Panc1 (cell line): Measurements from ENCODE around the gene SCAF11. TPM values are rescaled to one million over a fixed set of nuclear protein-coding genes. Genes with fewer than 3 reads are reported as not detected.

Experiments used
- ATAC-seq: fragments of 200-7000 bp; cut with Tn5 transposase; 2 replicates; pipeline ENCODE4 v1.9.1; 2020; ENCODE audit warnings: mild to moderate bottlenecking, moderate library complexity
- BruUV-seq: library from RNA; stranded (reverse); fragments of 400-500 nt; replicated peaks from 2 replicates; lab custom pipeline; 2021; lab: Mats Ljungman, UMichigan
- CTCF ChIA-PET: fragments of 300-600 bp; sonication (Branson Sonifier 250); formaldehyde crosslinking; loops from one replicate; lab custom pipeline; 2022; ENCODE audit warnings: antibody characterized with exemption; lab: Charles Lee
- POLR2A ChIA-PET: fragments of 300-600 bp; sonication (Branson Sonifier 250); formaldehyde crosslinking; loops from one replicate; lab custom pipeline; 2022; ENCODE audit warnings: antibody characterized with exemption; lab: Charles Lee
- DNase-seq: peaks from one replicate; pipeline ENCODE4 v3.0.0-alpha.2; 2010; ENCODE audit warnings: low read depth, low spot score
- H3K27ac ChIP-seq: 2 replicates; pipeline ENCODE4 v1.5.1; 2011; ENCODE audit warnings: mild to moderate bottlenecking, low read length, inconsistent platforms
- H3K27me3 ChIP-seq: fragments of 200-500 bp; sonication (Bioruptor generic); 2 replicates; pipeline ENCODE4 v1.6.0; 2014; ENCODE audit warnings: low read length, inconsistent platforms; ENCODE audit not compliant: control insufficient read depth, insufficient read depth
- H3K36me3 ChIP-seq: fragments of 200-500 bp; sonication (Bioruptor generic); 2 replicates; pipeline ENCODE4 v1.5.1; 2014; ENCODE audit warnings: inconsistent platforms, mild to moderate bottlenecking, low read length, moderate library complexity; ENCODE audit not compliant: control insufficient read depth, insufficient read depth
- H3K4me1 ChIP-seq: 2 replicates; pipeline ENCODE4 v1.5.1; 2011; ENCODE audit warnings: inconsistent platforms, mild to moderate bottlenecking, low read length, moderate library complexity; ENCODE audit not compliant: control insufficient read depth, insufficient read depth
- H3K4me3 ChIP-seq, 2 experiments: 2 replicates each; pipeline ENCODE4 v1.5.1; 2011 to 2012; ENCODE audit warnings: low read depth in 2 of 2, low read length in 2 of 2, mild to moderate bottlenecking in 2 of 2, inconsistent platforms in 1 of 2, moderate library complexity in 1 of 2
- H3K9me3 ChIP-seq: fragments of 200-500 bp; sonication (Bioruptor generic); 2 replicates; pipeline ENCODE4 v1.5.1; 2014; ENCODE audit warnings: low read depth, mild to moderate bottlenecking, inconsistent platforms, low read length, moderate library complexity; ENCODE audit not compliant: control insufficient read depth, insufficient read depth
- CTCF ChIP-seq: fragments of 450-650 bp; IDR thresholded peaks from 2 replicates; pipeline ENCODE4 v1.5.1; 2017; ENCODE audit warnings: mild to moderate bottlenecking
- POLR2AphosphoS5 ChIP-seq: IDR thresholded peaks from 2 replicates; pipeline ENCODE4 v1.6.1; 2012; ENCODE audit warnings: mild to moderate bottlenecking, low read depth, low read length, moderate library complexity
- REST ChIP-seq, 2 experiments: IDR thresholded peaks; 2 replicates each; pipeline ENCODE4 v1.6.1; 2011 to 2012; ENCODE audit warnings: low read depth in 2 of 2, control low read depth in 1 of 2, low read length in 1 of 2, mild to moderate bottlenecking in 1 of 2, moderate library complexity in 1 of 2; ENCODE audit not compliant: insufficient read depth in 1 of 2
- SIN3A ChIP-seq: IDR thresholded peaks from 2 replicates; pipeline ENCODE4 v1.6.1; 2012; ENCODE audit warnings: low read depth, mild to moderate bottlenecking, low read length, moderate library complexity, borderline replicate concordance; ENCODE audit not compliant: insufficient read depth
- TCF7L2 ChIP-seq: IDR thresholded peaks from 2 replicates; pipeline ENCODE4 v1.6.1; 2011; ENCODE audit warnings: mild to moderate bottlenecking, low read depth, low read length, inconsistent platforms
- in situ Hi-C: cut with HindIII; loops from 2 replicates; pipeline ENCODE4 v1.10.0; 2016; ENCODE audit warnings: low sequenced_read_pairs, low pct_unique_long_range_greater_than_20kb
- intact Hi-C: fragments of 100-400 bp; cut with micrococcal nuclease; formaldehyde crosslinking; loops from one replicate; pipeline ENCODE4 v1.10.0; 2022; ENCODE audit not compliant: unreplicated experiment
- total RNA-seq: library from RNA; stranded (reverse); gene quantifications from one replicate; pipeline ENCODE4 v1.2.1, GENCODE V29; 2021; ENCODE audit not compliant: unreplicated experiment

Gene SCAF11
- total RNA-seq, 1 experiment from 2014 or later, result 98.3 TPM

GRCh38 chr12:45973526-45973925, 16.8 kb downstream of the SCAF11 start:
- Histone ChIP-seq H3K9me3 (no peaks in the 10 kb centered on the region), H3K27ac (no peak overlapping the region; the same call in 1 of the 2 replicates), H3K4me1 (peaks cover 16% of the 10 kb centered on the region), H3K36me3 (no peaks in the 10 kb centered on the region), H3K4me3 (no peak overlapping the region), H3K27me3 (no peaks in the 10 kb centered on the region)
- ChIA-PET CTCF (no interaction called here), POLR2A (no interaction called here)
- no TSS peak for BruUV-seq
- in situ Hi-C loops, result no loop called here
- no peak for TF ChIP-seq REST (IDR thresholded peaks at IDR 0.05; ENCODE audit: insufficient read depth in 1 of 2, low read depth in 2 of 2, low read length in 1 of 2)
- DNase-seq (no peak), ATAC-seq (no peak)
- intact Hi-C loops, result no loop called here

GRCh38 chr12:45970391-45970790, 20.0 kb downstream of the SCAF11 start:
- no peaks in the 10 kb centered on the region for H3K9me3 ChIP-seq
- intact Hi-C loops (no loop called here), in situ Hi-C loops (no loop called here)
- DNase-seq (no peak), ATAC-seq (no peak)
- TF ChIP-seq CTCF (no peak), TCF7L2 (no peak), POLR2AphosphoS5 (no peak), SIN3A (no peak), REST (IDR thresholded peaks at IDR 0.05; ENCODE audit: insufficient read depth in 1 of 2, low read depth in 2 of 2, low read length in 1 of 2) (no peak)
- no peaks in the 10 kb centered on the region for H3K36me3 ChIP-seq
- POLR2A ChIA-PET, result no interaction called here
- H3K27ac ChIP-seq, result no peak overlapping the region
- CTCF ChIA-PET, result no interaction called here
- peaks cover 22% of the 10 kb centered on the region for H3K4me1 ChIP-seq
- H3K4me3 ChIP-seq, result no peak overlapping the region
- no peaks in the 10 kb centered on the region for H3K27me3 ChIP-seq
- no TSS peak for BruUV-seq
